Measurements from ENCODE around the gene WDR20.

DNA sequence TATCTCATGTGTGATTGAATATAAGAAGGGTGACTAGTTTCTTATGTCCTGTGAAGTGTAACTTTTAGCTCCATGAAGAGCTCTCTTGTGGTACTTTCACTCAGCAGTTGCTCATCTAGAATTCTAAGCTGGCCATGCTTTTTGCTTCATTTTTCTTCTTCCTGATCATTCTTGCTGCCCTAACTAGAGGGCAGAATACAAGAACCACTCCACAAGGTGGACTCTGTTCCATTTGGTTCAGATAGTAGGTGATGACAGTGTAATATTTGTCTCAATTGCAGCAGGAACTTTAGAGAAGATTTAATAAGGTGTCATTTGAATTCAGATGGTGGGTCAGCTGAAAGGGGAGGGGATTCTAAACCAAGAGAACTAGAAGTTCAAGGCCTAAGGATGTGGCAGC lies 17.6 kb downstream of the WDR20 start:
- TF ChIP-seq, protein P1, sequence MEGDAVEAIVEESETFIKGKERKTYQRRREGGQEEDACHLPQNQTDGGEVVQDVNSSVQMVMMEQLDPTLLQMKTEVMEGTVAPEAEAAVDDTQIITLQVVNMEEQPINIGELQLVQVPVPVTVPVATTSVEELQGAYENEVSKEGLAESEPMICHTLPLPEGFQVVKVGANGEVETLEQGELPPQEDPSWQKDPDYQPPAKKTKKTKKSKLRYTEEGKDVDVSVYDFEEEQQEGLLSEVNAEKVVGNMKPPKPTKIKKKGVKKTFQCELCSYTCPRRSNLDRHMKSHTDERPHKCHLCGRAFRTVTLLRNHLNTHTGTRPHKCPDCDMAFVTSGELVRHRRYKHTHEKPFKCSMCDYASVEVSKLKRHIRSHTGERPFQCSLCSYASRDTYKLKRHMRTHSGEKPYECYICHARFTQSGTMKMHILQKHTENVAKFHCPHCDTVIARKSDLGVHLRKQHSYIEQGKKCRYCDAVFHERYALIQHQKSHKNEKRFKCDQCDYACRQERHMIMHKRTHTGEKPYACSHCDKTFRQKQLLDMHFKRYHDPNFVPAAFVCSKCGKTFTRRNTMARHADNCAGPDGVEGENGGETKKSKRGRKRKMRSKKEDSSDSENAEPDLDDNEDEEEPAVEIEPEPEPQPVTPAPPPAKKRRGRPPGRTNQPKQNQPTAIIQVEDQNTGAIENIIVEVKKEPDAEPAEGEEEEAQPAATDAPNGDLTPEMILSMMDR (IDR thresholded peaks at IDR 0.05) = no peak
- TF ChIP-seq NFIC (IDR thresholded peaks at IDR 0.05; ENCODE audit: borderline replicate concordance) (no peak), FOXJ3 (CRISPR knock-in tag; IDR thresholded peaks at IDR 0.05) (no peak), RXRA (IDR thresholded peaks at IDR 0.05; ENCODE audit: borderline replicate concordance, low read depth) (no peak), SIN3A (IDR thresholded peaks at IDR 0.05; ENCODE audit: borderline replicate concordance, low read depth, low read length) (no peak)
